HG03103 (cell line): ENCODE results near the gene CAMK2B.

Experiments used
- ATAC-seq: cut with Tn5 transposase; IDR thresholded peaks from one replicate; pipeline ENCODE4 v1.9.1; 2021; ENCODE audit warnings: low read depth; ENCODE audit not compliant: unreplicated experiment

CAMK2B gene

GRCh38 chr7:44325201-44325671 is at the start of gene CAMK2B:
Gene CAMK2B, minus strand, starts transcription at chr7:44325594. Its CDS starts 173 bp downstream, at chr7:44325421.
- no peak for ATAC-seq

GRCh38 chr7:44374007-44374763 is 48.8 kb upstream of the CAMK2B start:
- no peak for ATAC-seq

DNA sequence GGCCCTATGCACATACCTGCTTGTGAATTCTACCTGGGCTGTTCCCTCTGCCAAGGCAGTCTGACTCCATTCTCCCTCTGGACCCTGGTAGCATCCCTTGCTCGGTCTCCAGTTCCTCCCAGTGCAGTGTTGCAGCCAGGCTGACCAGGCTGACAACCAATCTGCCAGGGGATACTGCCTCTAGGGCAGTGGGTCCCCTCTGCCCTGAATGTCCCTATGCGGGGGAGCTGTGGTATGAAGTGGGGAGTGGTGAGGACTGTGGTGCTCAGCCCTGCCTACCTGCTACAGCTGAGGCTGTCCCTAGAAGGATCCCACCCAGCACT is 48.0 kb upstream of the CAMK2B start:
- no peak for ATAC-seq

GRCh38 chr7:44372560-44373417 is 47.4 kb upstream of the CAMK2B start:
- no peak for ATAC-seq

GRCh38 chr7:44368885-44369284 is 43.5 kb upstream of the CAMK2B start:
- ATAC-seq = no peak

GRCh38 chr7:44368455-44368854 is 43.1 kb upstream of the CAMK2B start:
- ATAC-seq = no peak

GRCh38 chr7:44367475-44368043 is 42.2 kb upstream of the CAMK2B start:
- no peak for ATAC-seq

GRCh38 chr7:44366986-44367385 is 41.6 kb upstream of the CAMK2B start:
- no peak for ATAC-seq

GRCh38 chr7:44353668-44354067 is 28.3 kb upstream of the CAMK2B start:
- ATAC-seq = no peak

GRCh38 chr7:44348851-44349781 is 23.7 kb upstream of the CAMK2B start:
- ATAC-seq = no peak

GRCh38 chr7:44348300-44348699 is 22.9 kb upstream of the CAMK2B start:
- no peak for ATAC-seq

DNA sequence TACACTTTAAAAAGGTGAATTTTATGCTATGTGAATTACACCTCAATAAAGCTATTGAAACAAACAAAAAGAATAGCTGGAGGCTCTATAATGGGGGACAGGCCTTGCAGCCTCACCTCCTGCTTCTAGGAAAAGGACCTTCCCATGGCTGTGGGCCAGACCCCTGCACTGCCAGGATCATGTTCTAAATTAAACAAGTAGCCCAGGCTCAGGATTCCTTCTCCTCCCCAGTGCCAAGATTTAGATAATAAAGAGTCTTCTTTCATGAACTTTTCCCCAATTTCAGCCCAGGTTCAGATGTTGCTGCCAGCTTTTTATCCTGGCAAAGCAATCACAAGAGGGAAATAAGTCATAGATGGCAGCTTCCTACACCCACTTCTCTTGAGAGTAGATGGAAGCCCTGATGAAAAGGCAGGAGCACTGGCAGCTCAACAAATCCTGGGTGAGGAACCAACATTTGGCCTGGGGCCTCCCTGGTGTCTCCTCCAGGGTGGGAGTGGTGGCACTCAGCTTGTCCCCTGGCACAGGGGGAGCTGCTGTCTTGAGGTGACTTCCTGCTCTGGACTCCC is 22.2 kb upstream of the CAMK2B start:
- no peak for ATAC-seq

GRCh38 chr7:44346063-44346462 is 20.7 kb upstream of the CAMK2B start:
- ATAC-seq = no peak

GRCh38 chr7:44341401-44341800 is 16.0 kb upstream of the CAMK2B start:
- no peak for ATAC-seq

DNA sequence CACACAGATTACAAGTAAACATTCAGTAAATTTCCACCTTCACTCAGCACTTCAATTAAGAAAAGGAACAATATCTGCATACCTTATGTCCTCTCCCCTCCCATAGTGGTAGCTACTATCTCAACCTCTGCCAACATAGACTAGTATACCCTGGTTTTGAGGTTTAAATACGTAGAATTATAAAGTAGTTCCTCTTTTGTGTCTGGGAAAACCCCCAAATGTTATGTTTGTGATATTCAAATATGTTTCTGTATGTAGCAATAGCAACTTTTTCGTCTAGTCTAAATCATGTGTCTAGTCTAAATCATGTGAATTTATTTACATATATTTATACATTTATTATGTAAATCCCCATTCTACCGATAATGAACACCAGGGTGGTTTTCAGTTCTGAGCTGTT is 13.2 kb upstream of the CAMK2B start:
- no peak for ATAC-seq

DNA sequence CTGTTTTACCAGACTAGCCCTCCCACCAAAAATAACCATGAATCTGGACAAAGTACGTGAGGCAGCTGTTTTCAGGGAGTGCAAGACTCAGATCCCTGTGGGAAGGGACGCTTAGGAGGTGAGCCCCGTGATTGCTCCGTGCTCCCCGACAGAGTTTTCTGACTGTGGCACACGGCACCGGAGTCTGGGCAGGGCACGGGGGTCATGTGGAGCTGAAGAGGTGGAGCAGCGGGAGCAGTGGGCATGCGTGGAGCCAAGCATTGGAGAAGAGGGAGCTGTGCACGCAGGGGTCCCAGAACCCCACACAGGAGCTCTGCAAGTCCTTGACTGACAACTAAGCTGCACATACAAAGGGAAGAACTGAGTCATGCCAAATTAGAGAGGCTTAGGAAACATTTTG is 11.1 kb upstream of the CAMK2B start:
- no peak for ATAC-seq

- no peak for ATAC-seq
These were observed 9.8 kb upstream of the CAMK2B start for GRCh38 chr7:44335184-44335583.

- ATAC-seq = no peak
These were observed 9.3 kb upstream of the CAMK2B start for GRCh38 chr7:44334734-44335097.

DNA sequence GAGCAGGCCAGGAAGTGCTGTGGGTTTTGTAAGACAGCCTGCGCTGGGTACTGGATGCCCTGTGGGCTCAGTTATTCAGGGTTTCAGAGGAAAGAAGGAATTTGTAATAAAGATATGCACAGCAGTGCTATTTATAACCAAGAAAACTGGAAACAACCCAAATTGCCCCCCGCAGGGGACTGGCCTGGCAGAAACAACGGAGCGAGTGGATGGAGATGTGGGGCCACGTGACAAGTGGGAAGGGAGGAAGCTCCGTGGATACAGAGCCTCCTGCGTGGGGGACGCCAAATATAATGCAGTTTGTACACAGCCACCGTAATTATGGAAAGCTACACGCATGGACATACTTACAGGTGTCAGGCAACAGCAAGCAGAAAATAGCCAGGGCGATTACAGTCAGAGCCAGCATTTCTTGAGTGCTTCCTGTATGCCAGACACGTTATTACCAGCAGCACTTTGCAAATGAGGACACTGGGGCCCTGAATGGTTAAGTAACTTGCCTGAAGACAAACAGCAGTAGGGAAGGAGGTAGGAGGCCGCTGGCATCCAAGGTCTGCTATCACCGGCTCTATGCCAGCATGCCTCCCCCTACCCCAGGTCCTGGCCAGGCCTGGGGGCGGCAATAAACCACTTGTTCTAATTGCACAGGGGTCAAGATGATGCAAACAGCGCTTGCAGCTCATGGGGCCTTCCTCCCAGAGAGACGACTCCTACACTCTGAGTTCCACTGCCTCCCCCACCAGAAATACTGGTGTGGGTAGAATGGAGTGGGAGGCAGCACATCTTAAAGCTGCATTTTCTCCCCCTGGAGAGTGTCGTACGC is 8.7 kb upstream of the CAMK2B start:
- no peak for ATAC-seq
